Activated CD4-positive, alpha-beta T cell treated with anti-CD3 and anti-CD28 coated beads for 36 hours (primary cell): Measurements from ENCODE around the gene CINP. TPM values are rescaled to one million over a fixed set of nuclear protein-coding genes. Genes with fewer than 3 reads are reported as not detected.
"Not testable (repeated sequence)": the region's sequence is repeated elsewhere in the genome, so short reads cannot be mapped to it uniquely, and the experiment has no call there.

Experiments
- ATAC-seq: fragments of 200-7000 bp; cut with Tn5 transposase; one replicate; pipeline ENCODE4 v1.10.0; 2021; ENCODE audit warnings: mild to moderate bottlenecking, moderate library complexity
- CTCF ChIA-PET: fragments of 350-600 bp; sonication (Branson Sonifier 250); formaldehyde crosslinking; loops from one replicate; lab custom pipeline; 2021; ENCODE audit warnings: antibody characterized with exemption; lab: Charles Lee
- POLR2A ChIA-PET: fragments of 350-600 bp; sonication (Branson Sonifier 250); formaldehyde crosslinking; loops from one replicate; lab custom pipeline; 2021; ENCODE audit warnings: antibody characterized with exemption, inconsistent platforms; lab: Charles Lee
- DNase-seq: peaks from one replicate; pipeline ENCODE4 v3.0.0-alpha.2; 2020
- H3K27ac Mint-ChIP-seq: one replicate; pipeline ENCODE4 v1.8.0; 2021; ENCODE audit warnings: mixed read lengths
- H3K27me3 Mint-ChIP-seq: one replicate; pipeline ENCODE4 v1.8.0; 2021; ENCODE audit warnings: mixed read lengths
- H3K36me3 Mint-ChIP-seq: one replicate; pipeline ENCODE4 v1.8.0; 2021; ENCODE audit warnings: low read depth, mixed read lengths
- H3K4me1 Mint-ChIP-seq: one replicate; pipeline ENCODE4 v1.8.0; 2021; ENCODE audit warnings: mixed read lengths
- H3K4me3 Mint-ChIP-seq: one replicate; pipeline ENCODE4 v1.8.0; 2021; ENCODE audit warnings: mild to moderate bottlenecking, moderate library complexity, mixed read lengths
- H3K9me3 Mint-ChIP-seq: one replicate; pipeline ENCODE4 v1.8.0; 2021; ENCODE audit warnings: low read depth, mixed read lengths
- intact Hi-C, 2 experiments: fragments of 100-400 bp; cut with DNase I in 1 of 2; cut with micrococcal nuclease in 1 of 2; formaldehyde crosslinking; loops; one replicate each; pipeline versions ENCODE4 v1.14.2 to v1.15.1; 2022 to 2024; cut with DNase I, micrococcal nuclease
- total RNA-seq, 2 experiments: library from RNA; stranded (reverse); gene quantifications; one replicate each; pipeline ENCODE4 v1.2.3, GENCODE V29; 2021

Gene CINP
- total RNA-seq, 2 experiments from 2014 or later: 47.0 to 51.4 TPM

DNA sequence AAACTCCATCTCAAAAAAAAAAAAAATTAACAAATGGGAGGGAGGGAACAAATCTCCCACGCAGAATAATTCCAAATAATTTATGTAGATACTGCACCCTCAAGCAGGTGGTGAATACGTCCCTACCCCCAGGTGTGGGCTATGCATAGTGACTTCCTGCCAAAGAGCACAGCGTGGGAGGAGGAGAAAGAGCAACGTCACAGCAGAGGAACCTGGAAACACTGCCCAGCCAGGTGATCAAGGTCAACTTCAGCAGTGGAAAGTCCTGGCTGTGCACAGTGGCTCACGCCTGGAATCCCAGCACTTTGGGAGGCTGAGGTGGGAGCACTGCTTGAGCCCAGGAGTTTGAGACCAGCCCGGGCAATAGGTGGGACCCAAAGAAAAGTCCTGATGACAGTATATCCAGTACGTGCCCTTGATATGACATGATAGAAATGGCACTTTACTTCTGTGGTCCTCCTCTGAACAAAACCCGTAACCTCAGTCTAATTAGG is 9.5 kb downstream of the CINP start:
- no peaks in the 10 kb centered on the region for H3K9me3 Mint-ChIP-seq
- H3K27ac Mint-ChIP-seq: no peak overlapping the region
- no peak for ATAC-seq
- CTCF ChIA-PET: no interaction called here
- peaks cover 5% of the 10 kb centered on the region for H3K4me1 Mint-ChIP-seq
- POLR2A ChIA-PET: interaction anchor here (0.7 kb wide), 1 partner anchor 585 kb away, joined by 4 read pairs; no protein-coding TSS in a partner anchor
- no peak for DNase-seq
- no peak overlapping the region for H3K4me3 Mint-ChIP-seq
- no peaks in the 10 kb centered on the region for H3K27me3 Mint-ChIP-seq
- peaks cover 37% of the 10 kb centered on the region for H3K36me3 Mint-ChIP-seq
- intact Hi-C loops: no loop called here

DNA sequence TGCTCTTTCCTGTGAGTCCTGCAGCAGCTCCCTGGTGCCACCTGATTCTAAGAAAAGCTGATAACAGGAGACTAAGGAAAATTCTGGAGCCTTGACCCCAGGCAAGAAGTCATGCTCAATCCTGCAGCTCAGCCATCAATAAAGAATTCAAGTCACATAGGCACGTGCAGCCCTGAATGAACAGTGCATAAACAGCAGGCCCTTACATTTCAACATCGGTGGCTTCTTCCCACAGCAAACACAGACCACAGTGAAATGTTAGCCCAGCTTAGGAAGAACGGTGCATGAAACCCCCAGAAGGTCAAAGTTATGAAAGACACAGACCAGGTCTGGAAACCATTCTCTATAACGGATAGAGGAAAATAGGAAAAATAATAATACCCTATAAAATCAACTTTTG is 10.5 kb downstream of the CINP start:
- CTCF ChIA-PET: interaction anchor here (0.6 kb wide), 1 partner anchor 406 kb away, joined by 3 read pairs; no protein-coding TSS in a partner anchor
- peaks cover 5% of the 10 kb centered on the region for H3K4me1 Mint-ChIP-seq
- ATAC-seq (no peak), DNase-seq (no peak)
- intact Hi-C loops: no loop called here
- peaks cover 37% of the 10 kb centered on the region for H3K36me3 Mint-ChIP-seq
- H3K9me3 Mint-ChIP-seq: no peaks in the 10 kb centered on the region
- H3K4me3 Mint-ChIP-seq: no peak overlapping the region
- H3K27ac Mint-ChIP-seq: no peak overlapping the region
- POLR2A ChIA-PET: interaction anchor here (0.7 kb wide), 1 partner anchor 586 kb away, joined by 4 read pairs; no protein-coding TSS in a partner anchor
- H3K27me3 Mint-ChIP-seq: no peaks in the 10 kb centered on the region

DNA sequence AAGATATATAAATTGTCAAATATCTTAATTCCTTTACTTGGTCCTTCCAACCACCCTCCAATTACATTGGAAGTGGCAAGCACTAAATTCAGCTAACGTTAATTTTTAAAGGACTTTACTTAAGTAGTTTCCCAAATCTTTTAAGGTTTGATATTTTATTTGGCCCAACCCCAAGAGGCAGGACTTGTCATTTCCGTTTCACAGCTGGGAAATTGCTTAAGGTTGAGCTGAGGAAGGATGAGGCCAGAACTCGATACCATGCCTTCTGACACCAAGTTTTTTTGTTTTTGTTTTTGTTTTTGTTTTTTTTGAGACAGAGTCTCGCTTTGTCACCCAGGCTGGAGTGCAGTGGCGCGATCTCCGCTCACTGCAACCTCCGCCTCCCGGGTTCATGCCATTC is 11.1 kb downstream of the CINP start:
- peaks cover 34% of the 10 kb centered on the region for H3K36me3 Mint-ChIP-seq
- not testable (repeated sequence) for DNase-seq, H3K4me1 Mint-ChIP-seq

DNA sequence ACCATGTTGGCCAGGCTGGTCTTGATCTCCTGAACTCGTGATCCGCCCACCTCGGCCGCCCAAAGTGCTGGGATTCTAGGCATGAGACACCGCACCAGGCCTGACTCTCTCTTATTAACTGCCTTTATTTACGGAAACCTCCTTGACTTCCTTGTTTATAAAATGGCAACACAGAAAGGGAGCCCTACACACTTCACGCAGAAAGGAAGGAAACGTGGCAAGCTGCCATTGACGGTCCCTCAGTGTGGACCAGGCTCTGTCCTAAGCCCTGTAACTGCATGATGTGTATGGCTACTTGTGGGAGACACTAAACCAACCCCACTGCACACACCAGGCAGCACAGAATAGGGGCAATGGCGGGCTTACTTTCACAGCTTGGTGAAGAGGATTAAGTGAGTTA is 11.7 kb downstream of the CINP start:
- Mint-ChIP-seq H3K36me3 (peaks cover 34% of the 10 kb centered on the region), H3K4me1 (peaks cover 5% of the 10 kb centered on the region), H3K27me3 (no peaks in the 10 kb centered on the region), H3K4me3 (no peak overlapping the region), H3K9me3 (no peaks in the 10 kb centered on the region), H3K27ac (no peak overlapping the region)
- DNase-seq: no peak
- no peak for ATAC-seq
- CTCF ChIA-PET: interaction anchor here (0.6 kb wide), 2 partner anchors 19 to 462 kb away, joined by 3 read pairs; no protein-coding TSS in a partner anchor
- intact Hi-C loops: no loop called here
- POLR2A ChIA-PET: no interaction called here

More for the DNA sequence above, 11.1 kb downstream of the CINP start:
- CTCF ChIA-PET: interaction anchor here (0.6 kb wide), 1 partner anchor 405 kb away, joined by 3 read pairs; no protein-coding TSS in a partner anchor
- POLR2A ChIA-PET, H3K27me3 Mint-ChIP-seq, H3K4me3 Mint-ChIP-seq, H3K9me3 Mint-ChIP-seq, ATAC-seq, H3K27ac Mint-ChIP-seq, intact Hi-C loops: not testable (repeated sequence)

DNA sequence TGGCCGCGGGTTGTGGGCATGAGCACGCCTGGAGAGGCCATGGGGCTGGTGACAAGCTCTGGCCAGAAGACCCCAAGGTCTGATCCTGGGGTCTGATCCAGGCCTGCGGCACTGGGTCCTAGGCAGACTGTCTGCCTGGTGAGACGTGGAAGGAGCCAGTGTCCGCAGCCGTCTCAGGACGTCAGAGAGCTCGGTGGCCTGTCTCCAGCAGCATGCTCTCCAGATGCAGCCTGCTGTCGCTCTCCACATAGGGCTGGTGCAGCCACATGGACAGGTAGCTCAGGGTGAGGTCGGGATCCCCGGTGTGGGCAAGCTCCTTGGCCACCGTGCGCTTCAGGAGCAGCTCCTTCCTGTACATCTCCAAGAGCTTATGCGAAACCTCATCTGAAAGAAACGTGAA is 14.3 kb downstream of the CINP start:
- DNase-seq: no peak
- no peaks in the 10 kb centered on the region for H3K9me3 Mint-ChIP-seq
- ATAC-seq: no peak
- intact Hi-C loops: no loop called here
- CTCF ChIA-PET: interaction anchor here (0.7 kb wide), 1 partner anchor 14 kb away, joined by 3 read pairs; the partner anchor contains the start of genes CINP and TECPR2
- POLR2A ChIA-PET: no interaction called here
- H3K36me3 Mint-ChIP-seq: peaks cover 22% of the 10 kb centered on the region
- H3K4me3 Mint-ChIP-seq: no peak overlapping the region
- no peaks in the 10 kb centered on the region for H3K27me3 Mint-ChIP-seq
- H3K27ac Mint-ChIP-seq: no peak overlapping the region
- peaks cover 4% of the 10 kb centered on the region for H3K4me1 Mint-ChIP-seq

DNA sequence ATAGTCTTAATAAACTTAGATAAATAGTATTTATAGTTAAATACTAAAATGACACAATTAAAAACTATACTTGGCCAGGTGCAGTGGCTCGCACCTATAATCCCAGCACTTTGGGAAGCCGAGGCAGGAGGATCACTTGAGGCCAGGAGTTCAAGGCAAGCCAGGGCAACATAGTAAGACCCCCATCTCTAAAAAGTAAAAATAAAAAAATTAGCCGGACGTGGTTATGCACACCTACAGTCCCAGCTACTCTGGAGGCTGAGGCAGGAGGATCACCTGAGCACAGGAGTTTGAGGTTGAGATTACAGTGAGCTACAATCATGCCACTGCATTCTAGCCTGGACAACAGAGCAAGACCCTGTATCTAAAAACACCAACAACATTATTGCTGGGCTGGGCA is 16.0 kb downstream of the CINP start:
- H3K36me3 Mint-ChIP-seq: peaks cover 25% of the 10 kb centered on the region
- DNase-seq (no peak), ATAC-seq (no peak)
- no peaks in the 10 kb centered on the region for H3K4me1 Mint-ChIP-seq
- no peak overlapping the region for H3K27ac Mint-ChIP-seq
- H3K4me3 Mint-ChIP-seq: no peak overlapping the region
- ChIA-PET CTCF (interaction anchor here (0.6 kb wide), 1 partner anchor 211 kb away, joined by 4 read pairs; no protein-coding TSS in a partner anchor), POLR2A (no interaction called here)
- H3K27me3 Mint-ChIP-seq: no peaks in the 10 kb centered on the region
- no peaks in the 10 kb centered on the region for H3K9me3 Mint-ChIP-seq
- intact Hi-C loops: no loop called here

DNA sequence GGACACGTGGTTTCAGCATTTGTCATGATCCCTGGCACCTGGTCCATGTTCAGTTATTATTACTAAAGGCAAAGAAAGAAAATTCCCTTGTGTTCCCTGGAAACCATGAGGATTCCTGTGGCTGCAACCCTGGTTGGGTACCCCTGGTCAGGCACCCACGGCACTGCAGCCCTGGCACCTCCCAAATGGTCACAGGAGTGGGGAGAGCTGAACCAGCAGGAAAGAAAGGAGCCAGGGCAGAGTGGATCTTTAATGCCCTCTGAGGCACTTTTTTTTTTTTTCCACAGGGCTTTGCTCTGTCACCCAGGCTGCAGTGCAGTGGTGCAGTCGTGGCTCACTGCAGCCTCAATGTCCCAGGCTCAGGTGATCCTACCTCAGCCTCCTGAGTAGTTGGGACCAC is 17.5 kb downstream of the CINP start:
- DNase-seq (no peak), ATAC-seq (no peak)
- Mint-ChIP-seq H3K36me3 (peaks cover 29% of the 10 kb centered on the region), H3K4me1 (no peaks in the 10 kb centered on the region), H3K9me3 (no peaks in the 10 kb centered on the region), H3K27me3 (no peaks in the 10 kb centered on the region), H3K27ac (no peak overlapping the region), H3K4me3 (no peak overlapping the region)
- CTCF ChIA-PET: interaction anchor here (0.9 kb wide), 1 partner anchor 24 kb away, joined by 3 read pairs; no protein-coding TSS in a partner anchor
- intact Hi-C loops: no loop called here
- POLR2A ChIA-PET: no interaction called here

DNA sequence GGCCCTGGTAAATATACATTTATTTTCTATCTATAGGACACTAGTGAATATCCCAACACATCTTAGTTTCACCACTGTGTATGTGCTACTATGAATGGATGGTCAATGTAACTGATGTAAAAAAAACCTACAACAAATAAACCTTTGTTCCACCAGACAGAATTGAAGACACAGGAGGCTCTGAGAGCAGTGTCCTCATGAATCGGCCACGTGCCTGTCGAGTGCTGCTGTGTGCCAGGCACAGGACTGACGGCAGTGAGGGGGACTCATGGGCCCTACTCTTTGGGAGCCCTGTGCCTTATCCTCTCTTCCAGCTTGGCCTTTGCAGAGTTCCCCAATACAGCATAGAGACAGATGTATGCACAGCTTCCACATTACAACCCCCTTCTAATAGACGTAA is 18.2 kb downstream of the CINP start:
- intact Hi-C loops: no loop called here
- Mint-ChIP-seq H3K27ac (no peak overlapping the region), H3K36me3 (peaks cover 29% of the 10 kb centered on the region), H3K4me1 (no peaks in the 10 kb centered on the region), H3K27me3 (no peaks in the 10 kb centered on the region), H3K4me3 (no peak overlapping the region), H3K9me3 (no peaks in the 10 kb centered on the region)
- ChIA-PET CTCF (interaction anchor here (0.9 kb wide), 1 partner anchor 23 kb away, joined by 3 read pairs; no protein-coding TSS in a partner anchor), POLR2A (no interaction called here)
- ATAC-seq (no peak), DNase-seq (no peak)

DNA sequence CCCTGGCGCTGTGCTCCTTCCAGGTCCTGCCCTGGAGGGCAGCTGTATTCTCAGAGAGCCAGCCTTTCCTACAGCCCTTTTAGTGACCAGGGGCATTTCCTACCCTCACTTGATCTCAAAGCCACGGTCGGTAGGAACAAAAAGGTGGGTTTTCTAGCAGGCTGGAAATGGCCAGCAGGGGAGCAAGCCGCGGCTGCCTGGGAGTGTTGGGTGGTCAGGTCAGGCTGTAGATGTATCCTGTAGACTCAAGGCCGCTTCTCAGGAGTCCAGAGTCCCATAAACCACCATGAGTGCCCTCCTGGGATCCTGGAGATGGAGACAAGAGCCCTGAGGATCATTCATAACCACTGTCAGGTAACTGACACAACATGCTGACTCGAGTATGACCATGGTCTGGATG is 18.6 kb downstream of the CINP start:
- no peak for DNase-seq
- ChIA-PET CTCF (interaction anchor here (0.6 to 0.9 kb wide), 2 partner anchors 23 to 24 kb away, joined by 3 read pairs; no protein-coding TSS in a partner anchor), POLR2A (no interaction called here)
- Mint-ChIP-seq H3K4me1 (no peaks in the 10 kb centered on the region), H3K9me3 (no peaks in the 10 kb centered on the region), H3K27me3 (no peaks in the 10 kb centered on the region), H3K36me3 (peaks cover 29% of the 10 kb centered on the region), H3K27ac (no peak overlapping the region), H3K4me3 (no peak overlapping the region)
- no peak for ATAC-seq
- intact Hi-C loops: no loop called here

DNA sequence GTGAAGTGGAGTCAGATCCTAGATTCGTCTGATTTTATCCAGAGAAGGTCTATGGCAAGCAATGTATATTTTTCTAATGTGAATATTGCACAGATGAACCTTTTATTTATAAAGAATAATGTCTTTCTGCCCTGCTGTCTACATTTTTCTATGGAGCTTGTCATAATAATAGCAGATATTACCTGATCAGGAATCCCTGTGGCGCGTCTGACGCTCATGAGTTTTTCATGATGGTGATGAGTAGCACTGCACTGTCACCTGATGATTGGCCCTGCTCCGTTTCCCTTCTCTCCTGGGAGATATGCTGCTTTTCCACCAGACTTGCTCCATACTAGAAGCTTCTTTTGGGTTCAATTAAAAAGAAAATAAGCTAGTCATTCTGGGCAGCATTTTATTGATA is 20.5 kb downstream of the CINP start:
- H3K4me1 Mint-ChIP-seq: no peaks in the 10 kb centered on the region
- H3K9me3 Mint-ChIP-seq: no peaks in the 10 kb centered on the region
- ChIA-PET POLR2A (interaction anchor here (0.6 to 1.4 kb wide), 2 partner anchors 20 to 50 kb away, joined by 4 read pairs; partner anchors contain the start of genes CINP and TECPR2), CTCF (no interaction called here)
- no peak overlapping the region for H3K27ac Mint-ChIP-seq
- H3K4me3 Mint-ChIP-seq: no peak overlapping the region
- intact Hi-C loops: no loop called here
- peaks cover 21% of the 10 kb centered on the region for H3K36me3 Mint-ChIP-seq
- ATAC-seq: no peak
- no peak for DNase-seq
- no peaks in the 10 kb centered on the region for H3K27me3 Mint-ChIP-seq

DNA sequence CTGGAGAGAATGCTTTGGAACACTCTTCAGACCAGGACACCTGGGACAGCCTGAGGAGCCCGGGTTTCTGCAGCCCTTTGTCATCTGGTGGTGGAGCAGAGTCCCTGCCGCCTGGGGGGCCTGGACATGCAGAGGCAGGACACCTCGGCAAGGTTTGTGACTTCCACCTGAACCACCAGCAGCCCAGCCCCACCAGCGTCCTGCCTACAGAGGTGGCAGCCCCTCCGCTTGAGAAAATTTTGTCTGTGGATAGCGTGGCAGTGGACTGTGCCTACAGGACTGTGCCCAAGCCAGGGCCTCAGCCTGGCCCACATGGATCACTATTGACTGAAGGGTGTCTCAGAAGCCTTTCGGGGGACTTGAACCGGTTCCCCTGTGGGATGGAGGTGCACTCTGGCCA is 21.1 kb downstream of the CINP start:
- no peaks in the 10 kb centered on the region for H3K4me1 Mint-ChIP-seq
- intact Hi-C loops: no loop called here
- no peaks in the 10 kb centered on the region for H3K9me3 Mint-ChIP-seq
- ChIA-PET POLR2A (interaction anchor here (1.4 kb wide), 1 partner anchor 21 kb away, joined by 4 read pairs; the partner anchor contains the start of genes CINP and TECPR2), CTCF (no interaction called here)
- no peak for DNase-seq
- H3K27ac Mint-ChIP-seq: no peak overlapping the region
- no peak overlapping the region for H3K4me3 Mint-ChIP-seq
- no peaks in the 10 kb centered on the region for H3K27me3 Mint-ChIP-seq
- H3K36me3 Mint-ChIP-seq: peaks cover 23% of the 10 kb centered on the region
- no peak for ATAC-seq

DNA sequence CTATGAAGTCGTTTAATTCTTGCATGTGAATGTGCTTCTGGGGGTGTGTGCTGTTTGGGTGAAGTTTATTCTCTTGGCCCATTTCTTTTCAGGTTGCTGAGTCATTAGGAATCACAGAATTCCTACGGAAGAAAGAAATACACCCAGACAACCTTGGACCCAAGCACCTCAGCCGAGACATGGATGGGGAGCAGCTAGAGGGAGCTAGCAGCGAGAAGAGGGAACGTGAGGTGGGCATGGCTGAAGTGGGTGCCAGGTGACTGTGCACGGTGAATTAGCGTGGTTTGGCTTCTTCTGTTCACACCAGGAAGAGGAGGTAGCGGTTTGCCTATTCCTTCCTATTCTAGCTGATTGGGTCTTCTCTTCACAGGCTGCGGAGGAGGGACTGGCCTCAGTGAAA is 24.0 kb downstream of the CINP start:
- no peaks in the 10 kb centered on the region for H3K4me1 Mint-ChIP-seq
- no peaks in the 10 kb centered on the region for H3K27me3 Mint-ChIP-seq
- ChIA-PET POLR2A (no interaction called here), CTCF (no interaction called here)
- no peak overlapping the region for H3K27ac Mint-ChIP-seq
- peaks cover 32% of the 10 kb centered on the region for H3K36me3 Mint-ChIP-seq
- no peak for DNase-seq
- ATAC-seq: no peak
- H3K4me3 Mint-ChIP-seq: no peak overlapping the region
- H3K9me3 Mint-ChIP-seq: no peaks in the 10 kb centered on the region
- intact Hi-C loops: no loop called here
